ENCODE results near the gene LGALS13. TPM values are rescaled to one million over a fixed set of nuclear protein-coding genes. Genes with fewer than 3 reads are reported as not detected.

The LGALS13 gene, protein sequence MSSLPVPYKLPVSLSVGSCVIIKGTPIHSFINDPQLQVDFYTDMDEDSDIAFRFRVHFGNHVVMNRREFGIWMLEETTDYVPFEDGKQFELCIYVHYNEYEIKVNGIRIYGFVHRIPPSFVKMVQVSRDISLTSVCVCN
- not detected for total RNA-seq
- long read RNA-seq = 0 reads

DNA sequence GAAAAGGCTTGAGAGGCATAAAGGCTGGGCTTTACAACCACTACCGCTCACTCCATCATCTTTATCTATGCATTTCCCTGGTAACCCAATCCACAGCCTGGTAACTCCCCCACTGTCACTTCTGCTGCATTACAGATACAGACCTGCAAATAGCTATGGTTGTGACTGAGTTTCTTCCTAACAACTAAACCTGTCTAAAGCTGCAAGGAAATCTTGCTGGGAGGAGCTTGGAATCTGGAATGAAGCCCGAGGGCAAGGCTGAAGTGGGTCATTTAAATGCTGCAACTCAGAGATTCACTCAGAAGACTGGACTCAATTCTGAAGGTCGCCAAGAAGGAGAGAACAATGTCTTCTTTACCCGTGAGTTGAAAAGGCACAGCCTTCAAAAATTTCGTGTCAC, at the start of gene LGALS13:
Gene LGALS13 (plus strand): TSS at position 301 of the 400 bp plus-strand sequence. CDS start 45 bp downstream, at position 346.
- H3K4me3 ChIP-seq = no peak within 1 kb of the TSS
- no peaks in the 10 kb centered on the region for H3K4me1 ChIP-seq
- TF ChIP-seq, protein P1, sequence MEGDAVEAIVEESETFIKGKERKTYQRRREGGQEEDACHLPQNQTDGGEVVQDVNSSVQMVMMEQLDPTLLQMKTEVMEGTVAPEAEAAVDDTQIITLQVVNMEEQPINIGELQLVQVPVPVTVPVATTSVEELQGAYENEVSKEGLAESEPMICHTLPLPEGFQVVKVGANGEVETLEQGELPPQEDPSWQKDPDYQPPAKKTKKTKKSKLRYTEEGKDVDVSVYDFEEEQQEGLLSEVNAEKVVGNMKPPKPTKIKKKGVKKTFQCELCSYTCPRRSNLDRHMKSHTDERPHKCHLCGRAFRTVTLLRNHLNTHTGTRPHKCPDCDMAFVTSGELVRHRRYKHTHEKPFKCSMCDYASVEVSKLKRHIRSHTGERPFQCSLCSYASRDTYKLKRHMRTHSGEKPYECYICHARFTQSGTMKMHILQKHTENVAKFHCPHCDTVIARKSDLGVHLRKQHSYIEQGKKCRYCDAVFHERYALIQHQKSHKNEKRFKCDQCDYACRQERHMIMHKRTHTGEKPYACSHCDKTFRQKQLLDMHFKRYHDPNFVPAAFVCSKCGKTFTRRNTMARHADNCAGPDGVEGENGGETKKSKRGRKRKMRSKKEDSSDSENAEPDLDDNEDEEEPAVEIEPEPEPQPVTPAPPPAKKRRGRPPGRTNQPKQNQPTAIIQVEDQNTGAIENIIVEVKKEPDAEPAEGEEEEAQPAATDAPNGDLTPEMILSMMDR (IDR thresholded peaks at IDR 0.05; ENCODE audit: borderline replicate concordance) = no peak
- DNase-seq = no peak
- peaks cover 63% of the 10 kb centered on the region for H3K27me3 ChIP-seq (ENCODE audit: low read depth)
- intact Hi-C loops (cut with micrococcal nuclease) = no loop called here
- H3K36me3 ChIP-seq = no peaks in the 10 kb centered on the region
- no peak within 1 kb of the TSS for H3K27ac ChIP-seq (replicated peaks)
- H3K9me3 ChIP-seq (replicated peaks) = peaks cover 6% of the 10 kb centered on the region

DNA sequence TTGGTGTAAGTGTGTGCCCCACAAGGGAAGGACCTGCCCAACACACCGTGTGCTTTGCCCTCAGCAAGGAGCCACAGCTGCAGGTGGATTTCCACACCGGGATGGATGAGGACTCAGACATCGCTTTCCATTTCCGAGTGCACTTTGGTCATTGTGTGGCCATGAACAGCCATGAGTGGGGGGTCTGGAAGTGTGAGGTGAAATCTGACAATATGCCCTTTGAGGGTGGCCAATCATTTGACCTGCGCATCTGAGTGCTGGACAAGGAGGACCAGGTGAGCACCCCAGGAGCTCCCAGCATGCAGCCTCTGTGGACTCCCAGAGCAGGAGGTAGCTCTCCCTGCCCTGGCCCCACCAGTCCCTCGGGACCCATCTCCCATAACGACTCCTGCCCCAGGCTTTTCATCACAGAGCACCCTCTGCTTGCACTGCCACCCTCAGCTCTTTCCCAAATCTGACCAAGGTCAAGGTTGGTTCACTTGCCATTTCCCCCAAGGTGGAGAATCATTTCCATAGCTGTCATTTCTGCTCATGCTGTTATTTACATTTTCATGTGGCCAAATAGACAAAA, 49.2 kb upstream of the LGALS13 start:
- H3K27me3 ChIP-seq (ENCODE audit: low read depth) = peaks cover 27% of the 10 kb centered on the region
- H3K27ac ChIP-seq (replicated peaks) = no peak overlapping the region
- no peaks in the 10 kb centered on the region for H3K9me3 ChIP-seq (replicated peaks)
- H3K4me1 ChIP-seq = peaks cover 7% of the 10 kb centered on the region
- DNase-seq = no peak
- TF ChIP-seq, protein P1 (IDR thresholded peaks at IDR 0.05; ENCODE audit: borderline replicate concordance) = no peak
- intact Hi-C loops (cut with micrococcal nuclease) = no loop called here
- H3K4me3 ChIP-seq = no peak overlapping the region
- no peaks in the 10 kb centered on the region for H3K36me3 ChIP-seq

DNA sequence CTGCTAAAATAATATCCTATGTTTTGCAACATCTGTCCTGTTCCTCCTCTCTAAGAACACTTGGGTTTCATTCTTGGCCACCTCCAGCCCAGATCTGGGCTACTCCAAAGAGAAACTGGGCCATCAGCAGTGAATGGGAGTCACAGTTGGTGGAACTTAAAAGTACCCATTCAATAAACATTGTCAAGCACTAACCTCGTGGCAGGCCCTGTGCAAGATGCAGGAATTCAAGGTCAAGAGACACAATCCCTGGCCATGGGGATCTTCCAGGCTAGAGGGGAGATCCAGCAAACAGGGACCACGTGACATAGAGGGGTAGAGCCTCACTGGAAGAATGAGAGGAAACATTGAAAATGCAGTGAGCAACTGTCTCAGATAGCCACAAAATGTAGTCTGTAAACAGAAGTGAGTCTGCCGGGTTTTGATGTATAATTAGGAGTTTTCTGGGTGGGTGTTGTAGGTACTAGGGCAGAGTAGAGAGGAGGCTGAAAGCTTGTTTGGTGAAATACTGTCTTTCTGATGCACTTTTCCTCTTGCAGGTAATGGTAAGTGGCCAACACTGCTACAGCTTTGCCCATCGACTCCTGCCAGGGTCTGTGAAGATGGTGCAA, 47.5 kb upstream of the LGALS13 start:
- TF ChIP-seq, protein P1 (IDR thresholded peaks at IDR 0.05; ENCODE audit: borderline replicate concordance) = no peak
- no peaks in the 10 kb centered on the region for H3K36me3 ChIP-seq
- DNase-seq = no peak
- intact Hi-C loops (cut with micrococcal nuclease) = no loop called here
- H3K27me3 ChIP-seq (ENCODE audit: low read depth) = peaks cover 27% of the 10 kb centered on the region
- H3K27ac ChIP-seq (replicated peaks) = no peak overlapping the region
- no peaks in the 10 kb centered on the region for H3K9me3 ChIP-seq (replicated peaks)
- H3K4me1 ChIP-seq = peaks cover 8% of the 10 kb centered on the region
- H3K4me3 ChIP-seq = no peak overlapping the region

DNA sequence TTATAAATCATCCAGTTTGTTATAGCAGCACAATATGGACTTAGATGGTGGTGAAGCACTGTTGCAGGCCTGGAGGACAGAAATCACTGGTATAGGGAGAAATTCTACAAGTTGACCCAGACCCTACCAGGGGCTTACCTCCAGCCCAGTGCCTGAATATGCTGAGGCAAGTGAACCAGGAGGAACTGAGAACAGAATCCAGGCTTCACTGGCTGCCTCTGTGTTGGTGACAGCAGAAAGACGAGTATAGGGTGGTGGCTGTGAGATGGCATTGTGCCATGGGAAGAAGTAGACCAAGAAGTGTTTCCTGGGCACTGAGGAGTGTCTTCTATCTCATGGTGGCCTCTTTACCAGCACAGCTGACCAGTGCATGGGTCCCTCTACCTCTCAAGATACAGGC, 46.4 kb upstream of the LGALS13 start:
- H3K27me3 ChIP-seq (ENCODE audit: low read depth) = peaks cover 27% of the 10 kb centered on the region
- no peaks in the 10 kb centered on the region for H3K9me3 ChIP-seq (replicated peaks)
- intact Hi-C loops (cut with micrococcal nuclease) = no loop called here
- no peaks in the 10 kb centered on the region for H3K36me3 ChIP-seq
- no peak overlapping the region for H3K27ac ChIP-seq (replicated peaks)
- TF ChIP-seq, protein P1 (IDR thresholded peaks at IDR 0.05; ENCODE audit: borderline replicate concordance) = no peak
- no peak for DNase-seq
- H3K4me1 ChIP-seq = peaks cover 8% of the 10 kb centered on the region
- H3K4me3 ChIP-seq = no peak overlapping the region

DNA sequence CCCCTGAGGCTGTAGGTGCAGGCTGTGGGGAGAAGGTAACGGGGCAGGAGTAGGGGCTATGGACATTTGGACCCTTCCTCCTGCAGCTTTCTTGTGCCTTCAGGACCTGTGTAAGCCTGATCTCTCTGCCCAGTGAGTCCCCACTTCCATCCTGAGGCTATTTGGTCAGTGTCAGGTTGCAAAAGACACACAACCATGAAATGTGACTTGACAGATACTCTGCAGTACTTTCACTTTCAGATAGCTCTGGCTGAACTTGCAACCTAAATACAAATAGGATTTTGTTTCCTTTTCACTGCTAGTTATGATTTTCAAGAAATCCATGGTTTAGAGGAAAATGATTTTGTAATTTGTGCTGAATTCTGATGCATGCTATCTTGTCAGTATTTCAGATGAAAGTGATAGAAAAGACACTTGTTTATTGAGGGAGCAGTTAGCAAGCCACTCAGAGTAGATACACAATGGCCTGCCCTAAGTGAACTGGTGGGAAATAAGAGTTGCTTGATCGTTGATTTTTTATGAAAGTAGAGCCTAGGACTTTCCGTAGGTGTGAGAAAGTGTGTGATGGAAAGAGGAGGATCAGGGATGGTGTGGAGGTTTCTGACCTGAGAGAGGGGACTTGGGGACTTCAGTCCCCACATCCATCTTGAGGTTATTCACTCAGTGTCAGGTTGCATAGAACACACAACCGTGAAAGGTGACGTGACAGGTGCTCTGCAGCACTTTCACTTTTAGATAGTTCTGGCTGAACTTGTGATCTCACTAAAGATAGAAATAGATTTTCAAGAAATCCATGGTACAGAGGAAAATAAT, 44.3 kb upstream of the LGALS13 start:
- Histone ChIP-seq H3K36me3 (no peaks in the 10 kb centered on the region), H3K27ac (replicated peaks) (no peak overlapping the region), H3K4me3 (no peak overlapping the region), H3K9me3 (replicated peaks) (no peaks in the 10 kb centered on the region), H3K27me3 (ENCODE audit: low read depth) (peaks cover 13% of the 10 kb centered on the region), H3K4me1 (peaks cover 8% of the 10 kb centered on the region)
- DNase-seq = no peak
- TF ChIP-seq, protein P1 (IDR thresholded peaks at IDR 0.05; ENCODE audit: borderline replicate concordance) = no peak
- intact Hi-C loops (cut with micrococcal nuclease) = no loop called here

Measured in left ventricle myocardium inferior (tissue), 1 donor.